OCI-LY7 (cell line): ENCODE results near the gene MTHFD1L. TPM values are rescaled to one million over a fixed set of nuclear protein-coding genes. Genes with fewer than 3 reads are reported as not detected.

Experiments used
- BruUV-seq: library from RNA; stranded (reverse); fragments of 400-500 nt; replicated peaks from 2 replicates; lab custom pipeline; 2021; lab: Mats Ljungman, UMichigan
- CTCF ChIA-PET: fragments of 300-600 bp; sonication (Branson Sonifier 250); formaldehyde crosslinking; loops from one replicate; lab custom pipeline; 2022; ENCODE audit warnings: antibody characterized with exemption; ENCODE audit not compliant: unreplicated experiment; lab: Charles Lee
- POLR2A ChIA-PET: fragments of 300-600 bp; sonication (Branson Sonifier 250); formaldehyde crosslinking; loops from one replicate; lab custom pipeline; 2022; ENCODE audit warnings: antibody characterized with exemption; lab: Charles Lee
- DNase-seq: peaks from one replicate; pipeline ENCODE4 v3.0.0-alpha.2; 2015; ENCODE audit warnings: low spot score
- H2AFZ ChIP-seq: fragments of 200-600 bp; sonication (generic), shearing (Covaris generic); 2 replicates; pipeline ENCODE4 v1.6.1; 2014; ENCODE audit warnings: mild to moderate bottlenecking, antibody characterized with exemption, low read length, moderate library complexity
- H3K27ac ChIP-seq: fragments of 200-600 bp; sonication (generic); 2 replicates; pipeline ENCODE4 v1.5.1; 2014; ENCODE audit warnings: mixed run types, low read depth, mild to moderate bottlenecking, moderate library complexity, low read length, inconsistent platforms; ENCODE audit not compliant: poor library complexity, severe bottlenecking
- H3K36me3 ChIP-seq: fragments of 200-600 bp; sonication (generic); 2 replicates; pipeline ENCODE4 v1.6.1; 2014; ENCODE audit warnings: mild to moderate bottlenecking, antibody characterized with exemption, low read length, moderate library complexity, mixed read lengths; ENCODE audit not compliant: insufficient read depth
- H3K4me1 ChIP-seq: fragments of 200-600 bp; sonication (generic); 2 replicates; pipeline ENCODE4 v1.5.1; 2014; ENCODE audit warnings: mild to moderate bottlenecking, low read length; ENCODE audit not compliant: insufficient read depth, poor library complexity, severe bottlenecking
- H3K4me2 ChIP-seq: fragments of 200-600 bp; sonication (generic); 2 replicates; pipeline ENCODE4 v1.6.1; 2014; ENCODE audit warnings: mild to moderate bottlenecking, low read length
- H3K4me3 ChIP-seq: fragments of 200-600 bp; sonication (generic); 2 replicates; pipeline ENCODE4 v1.5.1; 2014; ENCODE audit warnings: mild to moderate bottlenecking, low read depth, low read length; ENCODE audit not compliant: poor library complexity, severe bottlenecking
- H3K79me2 ChIP-seq: fragments of 200-600 bp; sonication (generic); 2 replicates; pipeline ENCODE4 v1.6.1; 2016; ENCODE audit warnings: low read depth, mild to moderate bottlenecking, low read length, moderate library complexity, mixed read lengths; ENCODE audit not compliant: insufficient read depth
- H3K9me2 ChIP-seq: fragments of 200-600 bp; sonication (generic); 2 replicates; pipeline ENCODE4 v1.6.1; 2016; ENCODE audit warnings: mild to moderate bottlenecking, low read length, mixed read lengths; ENCODE audit not compliant: insufficient read depth
- H3K9me3 ChIP-seq: fragments of 200-600 bp; sonication (generic); 2 replicates; pipeline ENCODE4 v1.6.1; 2014; ENCODE audit warnings: mild to moderate bottlenecking, mixed run types, low read length, mixed read lengths
- H4K20me1 ChIP-seq: fragments of 200-600 bp; sonication (generic); 2 replicates; pipeline ENCODE4 v1.6.1; 2014; ENCODE audit warnings: mild to moderate bottlenecking, antibody characterized with exemption, low read length, moderate library complexity, mixed read lengths; ENCODE audit not compliant: insufficient read depth
- EZH2phosphoT487 ChIP-seq: fragments of 200-600 bp; sonication (generic); IDR thresholded peaks from 2 replicates; pipeline ENCODE4 v1.6.1; 2018; ENCODE audit warnings: low read depth, borderline replicate concordance, mild to moderate bottlenecking, mixed run types, antibody characterized with exemption, low read length, moderate library complexity, mixed read lengths
- intact Hi-C: fragments of 100-400 bp; cut with micrococcal nuclease; formaldehyde crosslinking; loops from one replicate; pipeline ENCODE4 v1.10.0; 2022; ENCODE audit not compliant: unreplicated experiment
- total RNA-seq, 2 experiments: library from RNA; depleted of rRNA in 1 of 2; stranded (reverse); fragments of >200 nt in 1 of 2; shearing (Covaris generic) in 1 of 2; gene quantifications; 2 replicates each; pipeline ENCODE4 v1.2.3, GENCODE V29; 2014 to 2022
- TF ChIP-seq, protein P1 (sequence below): fragments of 200-600 bp; sonication (generic); conservative IDR thresholded peaks from 2 replicates; pipeline ENCODE4 v1.5.1; 2014; ENCODE audit warnings: mild to moderate bottlenecking, antibody characterized with exemption, low read length, moderate library complexity, mixed read lengths

Gene MTHFD1L
- total RNA-seq, 2 experiments from 2014 or later = 68.4 to 144 TPM

- Histone ChIP-seq H3K36me3 (peaks cover 78% of the 10 kb centered on the region), H3K79me2 (no peaks in the 10 kb centered on the region), H4K20me1 (no peaks in the 10 kb centered on the region), H3K4me1 (no peaks in the 10 kb centered on the region), H3K27ac (no peak overlapping the region), H3K4me3 (no peak overlapping the region), H2AFZ (no peak overlapping the region), H3K9me2 (no peaks in the 10 kb centered on the region), H3K4me2 (no peak overlapping the region), H3K9me3 (no peaks in the 10 kb centered on the region)
- no peak for TF ChIP-seq EZH2phosphoT487
- TF ChIP-seq, protein P1, sequence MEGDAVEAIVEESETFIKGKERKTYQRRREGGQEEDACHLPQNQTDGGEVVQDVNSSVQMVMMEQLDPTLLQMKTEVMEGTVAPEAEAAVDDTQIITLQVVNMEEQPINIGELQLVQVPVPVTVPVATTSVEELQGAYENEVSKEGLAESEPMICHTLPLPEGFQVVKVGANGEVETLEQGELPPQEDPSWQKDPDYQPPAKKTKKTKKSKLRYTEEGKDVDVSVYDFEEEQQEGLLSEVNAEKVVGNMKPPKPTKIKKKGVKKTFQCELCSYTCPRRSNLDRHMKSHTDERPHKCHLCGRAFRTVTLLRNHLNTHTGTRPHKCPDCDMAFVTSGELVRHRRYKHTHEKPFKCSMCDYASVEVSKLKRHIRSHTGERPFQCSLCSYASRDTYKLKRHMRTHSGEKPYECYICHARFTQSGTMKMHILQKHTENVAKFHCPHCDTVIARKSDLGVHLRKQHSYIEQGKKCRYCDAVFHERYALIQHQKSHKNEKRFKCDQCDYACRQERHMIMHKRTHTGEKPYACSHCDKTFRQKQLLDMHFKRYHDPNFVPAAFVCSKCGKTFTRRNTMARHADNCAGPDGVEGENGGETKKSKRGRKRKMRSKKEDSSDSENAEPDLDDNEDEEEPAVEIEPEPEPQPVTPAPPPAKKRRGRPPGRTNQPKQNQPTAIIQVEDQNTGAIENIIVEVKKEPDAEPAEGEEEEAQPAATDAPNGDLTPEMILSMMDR = no peak
- intact Hi-C loops = no loop called here
- ChIA-PET CTCF (no interaction called here), POLR2A (no interaction called here)
- DNase-seq = no peak
- no TSS peak for BruUV-seq
Measured at GRCh38 chr6:150967381-150967780, 101.9 kb downstream of the MTHFD1L start.

GRCh38 chr6:150967910-150968309, 102.4 kb downstream of the MTHFD1L start:
- Histone ChIP-seq H3K4me3 (no peak overlapping the region), H3K4me2 (no peak overlapping the region), H3K4me1 (no peaks in the 10 kb centered on the region), H3K9me3 (no peaks in the 10 kb centered on the region), H3K36me3 (peaks cover 78% of the 10 kb centered on the region), H3K27ac (no peak overlapping the region), H3K9me2 (no peaks in the 10 kb centered on the region), H2AFZ (no peak overlapping the region), H3K79me2 (no peaks in the 10 kb centered on the region), H4K20me1 (no peaks in the 10 kb centered on the region)
- intact Hi-C loops = no loop called here
- DNase-seq = no peak
- no peak for TF ChIP-seq EZH2phosphoT487
- TF ChIP-seq, protein P1 = no peak
- CTCF ChIA-PET = no interaction called here
- POLR2A ChIA-PET = no interaction called here
- no TSS peak for BruUV-seq

GRCh38 chr6:150969901-150970300, 104.4 kb downstream of the MTHFD1L start:
- ChIA-PET CTCF (no interaction called here), POLR2A (interaction anchor here (1.2 kb wide), 1 partner anchor 55 kb away, joined by 4 read pairs; no protein-coding TSS in a partner anchor)
- H3K27ac ChIP-seq = no peak overlapping the region
- no peaks in the 10 kb centered on the region for H3K4me1 ChIP-seq
- intact Hi-C loops = no loop called here
- TF ChIP-seq, protein P1 = no peak
- TF ChIP-seq EZH2phosphoT487 = no peak
- H3K36me3 ChIP-seq = peaks cover 75% of the 10 kb centered on the region
- H3K4me2 ChIP-seq = no peak overlapping the region
- H3K4me3 ChIP-seq = no peak overlapping the region
- no peak overlapping the region for H2AFZ ChIP-seq
- no peak for DNase-seq
- H3K79me2 ChIP-seq = no peaks in the 10 kb centered on the region
- H3K9me3 ChIP-seq = no peaks in the 10 kb centered on the region
- no peaks in the 10 kb centered on the region for H3K9me2 ChIP-seq
- H4K20me1 ChIP-seq = no peaks in the 10 kb centered on the region
- no TSS peak for BruUV-seq
